CD4-positive, alpha-beta T cell (primary cell): ENCODE results near the gene TMPRSS11A. TPM values are rescaled to one million over a fixed set of nuclear protein-coding genes. Genes with fewer than 3 reads are reported as not detected.

Experiments
- ATAC-seq: fragments of 200-7000 bp; cut with Tn5 transposase; one replicate; pipeline ENCODE4 v1.10.0; 2022; ENCODE audit warnings: mild to moderate bottlenecking; ENCODE audit not compliant: poor library complexity
- CTCF ChIA-PET: fragments of 350-600 bp; sonication (Branson Sonifier 250); formaldehyde crosslinking; loops from one replicate; lab custom pipeline; 2021; ENCODE audit warnings: antibody characterized with exemption, inconsistent platforms; lab: Charles Lee
- POLR2A ChIA-PET: fragments of 350-600 bp; sonication (Branson Sonifier 250); formaldehyde crosslinking; loops from one replicate; lab custom pipeline; 2021; ENCODE audit warnings: antibody characterized with exemption, inconsistent platforms; lab: Charles Lee
- DNase-seq, 14 experiments: peaks; one replicate each; pipeline ENCODE4 v3.0.0-alpha.2; 2013 to 2020; ENCODE audit warnings: mixed read lengths in 2 of 14
- H3K27ac ChIP-seq, 2 donors: one replicate each; pipeline versions ENCODE4 v1.5.1 to v1.7.0; 2013; ENCODE audit warnings: low read length in 2 of 2, low read depth in 1 of 2, mild to moderate bottlenecking in 1 of 2
- H3K27me3 ChIP-seq, 2 experiments: 1 replicate in 1 of 2; 2 replicates in 1 of 2; pipeline versions ENCODE4 v1.6.1 to v1.7.0; 2013; ENCODE audit warnings: low read length in 2 of 2, control low read depth in 1 of 2, mild to moderate bottlenecking in 1 of 2, moderate library complexity in 1 of 2; ENCODE audit not compliant: insufficient read depth in 2 of 2, control insufficient read depth in 1 of 2
- H3K36me3 ChIP-seq: one replicate; pipeline ENCODE4 v1.6.1; 2013; ENCODE audit warnings: low read length, control low read depth; ENCODE audit not compliant: insufficient read depth
- H3K4me1 ChIP-seq: one replicate; pipeline ENCODE4 v1.6.1; 2013; ENCODE audit warnings: low read length, control low read depth; ENCODE audit not compliant: insufficient read depth
- H3K4me3 ChIP-seq: one replicate; pipeline ENCODE4 v1.5.1; 2013; ENCODE audit warnings: mild to moderate bottlenecking, low read length, moderate library complexity
- H3K9me3 ChIP-seq, 2 experiments: 1 replicate in 1 of 2; 2 replicates in 1 of 2; pipeline versions ENCODE4 v1.6.1 to v1.7.0; 2013; ENCODE audit warnings: low read length in 2 of 2, mild to moderate bottlenecking in 2 of 2, control low read depth in 1 of 2, moderate library complexity in 1 of 2; ENCODE audit not compliant: control insufficient read depth in 1 of 2, insufficient read depth in 1 of 2
- H3K27ac Mint-ChIP-seq: one replicate; pipeline ENCODE4 v1.8.0; 2020; ENCODE audit warnings: mixed read lengths
- H3K27me3 Mint-ChIP-seq: one replicate; pipeline ENCODE4 v1.8.0; 2021; ENCODE audit warnings: mixed read lengths
- H3K36me3 Mint-ChIP-seq: one replicate; pipeline ENCODE4 v1.8.0; 2021; ENCODE audit warnings: low read depth, mixed read lengths
- H3K4me1 Mint-ChIP-seq: one replicate; pipeline ENCODE4 v1.8.0; 2021; ENCODE audit warnings: low read depth, mixed read lengths
- H3K4me3 Mint-ChIP-seq: one replicate; pipeline ENCODE4 v1.8.0; 2020; ENCODE audit warnings: mild to moderate bottlenecking, mixed read lengths
- H3K9me3 Mint-ChIP-seq: one replicate; pipeline ENCODE4 v1.8.0; 2020; ENCODE audit warnings: mixed read lengths
- CTCF ChIP-seq: fragments of 200-600 bp; IDR thresholded peaks from one replicate; pipeline ENCODE4 v1.8.0; 2022; ENCODE audit warnings: antibody characterized with exemption, mild to moderate bottlenecking
- intact Hi-C, 2 experiments: fragments of 100-400 bp; cut with DNase I in 1 of 2; cut with micrococcal nuclease in 1 of 2; formaldehyde crosslinking; loops; one replicate each; pipeline versions ENCODE4 v1.15.1 to v1.9.0; 2023 to 2025; cut with DNase I, micrococcal nuclease
- total RNA-seq, 174 experiments: library from RNA in 2 of 174; stranded (reverse) in 2 of 174; gene quantifications; one replicate each; pipeline ENCODE4 v1.2.3 and lab custom pipeline; 2021 to 2026

Gene TMPRSS11A
- total RNA-seq, 2 experiments from 2014 or later: not detected

- H3K27me3 ChIP-seq: no peaks in the 10 kb centered on the region
- Mint-ChIP-seq H3K4me3 (no peak overlapping the region), H3K27ac (no peak overlapping the region), H3K9me3 (peaks cover 4% of the 10 kb centered on the region), H3K27me3 (peaks cover 9% of the 10 kb centered on the region), H3K36me3 (no peaks in the 10 kb centered on the region), H3K4me1 (no peaks in the 10 kb centered on the region)
- no peak overlapping the region for H3K27ac ChIP-seq
- DNase-seq (no peak), ATAC-seq (no peak)
- POLR2A ChIA-PET: no interaction called here
- H3K36me3 ChIP-seq: no peaks in the 10 kb centered on the region
- no peak for TF ChIP-seq CTCF
- H3K9me3 ChIP-seq: peaks cover 0 to 4% of the 10 kb centered on the region in 2 experiments
- H3K4me1 ChIP-seq: no peaks in the 10 kb centered on the region
- intact Hi-C loops: no loop called here
- CTCF ChIA-PET: no interaction called here
- no peak overlapping the region for H3K4me3 ChIP-seq
These were observed 93.6 kb downstream of the TMPRSS11A start for GRCh38 chr4:67869580-67870190.

GRCh38 chr4:67861513-67861912, 101.8 kb downstream of the TMPRSS11A start:
- no peak overlapping the region for H3K4me3 ChIP-seq
- POLR2A ChIA-PET: no interaction called here
- intact Hi-C loops: no loop called here

More at GRCh38 chr4:67861513-67861912, 101.8 kb downstream of the TMPRSS11A start:
- DNase-seq (no peak), ATAC-seq (no peak)
- Mint-ChIP-seq H3K27me3 (peaks cover 30% of the 10 kb centered on the region), H3K27ac (no peak overlapping the region), H3K4me3 (no peak overlapping the region), H3K4me1 (no peaks in the 10 kb centered on the region), H3K9me3 (peaks cover 6% of the 10 kb centered on the region), H3K36me3 (no peaks in the 10 kb centered on the region)
- CTCF ChIA-PET: no interaction called here
- H3K27ac ChIP-seq: no peak overlapping the region
- H3K27me3 ChIP-seq: no peaks in the 10 kb centered on the region
- TF ChIP-seq CTCF: no peak
- H3K4me1 ChIP-seq: no peaks in the 10 kb centered on the region
- H3K36me3 ChIP-seq: no peaks in the 10 kb centered on the region
- H3K9me3 ChIP-seq: peaks cover 0 to under 1% of the 10 kb centered on the region in 2 experiments

Other genes with a start within 250 kb of the TMPRSS11A start
- gene GNRHR, start 209.1 kb downstream of the TMPRSS11A start, total RNA-seq: not detected
- gene TMPRSS11D, start 79.5 kb downstream of the TMPRSS11A start, total RNA-seq: not detected
- not detected for gene TMPRSS11F, start 166.4 kb upstream of the TMPRSS11A start, total RNA-seq